ENCODE data around the gene GPHN. TPM values are rescaled to one million over a fixed set of nuclear protein-coding genes. Genes with fewer than 3 reads are reported as not detected.

Gene GPHN
- total RNA-seq, 1 donor from 2014 or later: 9.4 TPM

GRCh38 chr14:67199016-67199415, 691.1 kb downstream of the GPHN start:
- Histone ChIP-seq H3K27me3 (ENCODE audit: control insufficient read depth in 3 of 3, insufficient read depth in 3 of 3, low read length in 3 of 3) (no peaks in the 10 kb centered on the region), H3K4me3 (ENCODE audit: low read length in 3 of 3) (no peak overlapping the region), H3K9ac (ENCODE audit: low read depth in 1 of 3, low read length in 3 of 3) (no peak overlapping the region), H3K4me1 (ENCODE audit: control insufficient read depth in 3 of 3, insufficient read depth in 3 of 3, low read length in 3 of 3) (no peaks in the 10 kb centered on the region), H3K9me3 (ENCODE audit: control insufficient read depth in 3 of 3, low read length in 3 of 3) (no peaks in the 10 kb centered on the region), H3K27ac (ENCODE audit: low read depth, low read length) (no peak overlapping the region), H3K36me3 (ENCODE audit: control insufficient read depth in 3 of 3, insufficient read depth in 3 of 3, low read length in 3 of 3) (no peaks in the 10 kb centered on the region)

GRCh38 chr14:67207810-67208209, 699.9 kb downstream of the GPHN start:
- H3K4me3 ChIP-seq (ENCODE audit: low read length in 3 of 3): no peak overlapping the region
- H3K4me1 ChIP-seq (ENCODE audit: control insufficient read depth in 3 of 3, insufficient read depth in 3 of 3, low read length in 3 of 3): no peaks in the 10 kb centered on the region
- H3K36me3 ChIP-seq (ENCODE audit: control insufficient read depth in 3 of 3, insufficient read depth in 3 of 3, low read length in 3 of 3): no peaks in the 10 kb centered on the region
- H3K27me3 ChIP-seq (ENCODE audit: control insufficient read depth in 3 of 3, insufficient read depth in 3 of 3, low read length in 3 of 3): no peaks in the 10 kb centered on the region
- no peaks in the 10 kb centered on the region for H3K9me3 ChIP-seq (ENCODE audit: control insufficient read depth in 3 of 3, low read length in 3 of 3)
- H3K27ac ChIP-seq (ENCODE audit: low read depth, low read length): no peak overlapping the region
- no peak overlapping the region for H3K9ac ChIP-seq (ENCODE audit: low read depth in 1 of 3, low read length in 3 of 3)

- no peaks in the 10 kb centered on the region for H3K36me3 ChIP-seq (ENCODE audit: control insufficient read depth in 3 of 3, insufficient read depth in 3 of 3, low read length in 3 of 3)
- no peak overlapping the region for H3K9ac ChIP-seq (ENCODE audit: low read depth in 1 of 3, low read length in 3 of 3)
- no peak overlapping the region for H3K27ac ChIP-seq (ENCODE audit: low read depth, low read length)
- no peaks in the 10 kb centered on the region for H3K9me3 ChIP-seq (ENCODE audit: control insufficient read depth in 3 of 3, low read length in 3 of 3)
- no peaks in the 10 kb centered on the region for H3K4me1 ChIP-seq (ENCODE audit: control insufficient read depth in 3 of 3, insufficient read depth in 3 of 3, low read length in 3 of 3)
- H3K4me3 ChIP-seq (ENCODE audit: low read length in 3 of 3): no peak overlapping the region
- no peaks in the 10 kb centered on the region for H3K27me3 ChIP-seq (ENCODE audit: control insufficient read depth in 3 of 3, insufficient read depth in 3 of 3, low read length in 3 of 3)
Measured at GRCh38 chr14:67218126-67218525, 710.2 kb downstream of the GPHN start.

- Histone ChIP-seq H3K36me3 (ENCODE audit: control insufficient read depth in 3 of 3, insufficient read depth in 3 of 3, low read length in 3 of 3) (no peaks in the 10 kb centered on the region), H3K27ac (ENCODE audit: low read depth, low read length) (no peak overlapping the region), H3K27me3 (ENCODE audit: control insufficient read depth in 3 of 3, insufficient read depth in 3 of 3, low read length in 3 of 3) (no peaks in the 10 kb centered on the region), H3K4me3 (ENCODE audit: low read length in 3 of 3) (no peak overlapping the region), H3K9me3 (ENCODE audit: control insufficient read depth in 3 of 3, low read length in 3 of 3) (no peaks in the 10 kb centered on the region), H3K9ac (ENCODE audit: low read depth in 1 of 3, low read length in 3 of 3) (no peak overlapping the region), H3K4me1 (ENCODE audit: control insufficient read depth in 3 of 3, insufficient read depth in 3 of 3, low read length in 3 of 3) (no peaks in the 10 kb centered on the region)
Measured at GRCh38 chr14:67221248-67221981, 713.5 kb downstream of the GPHN start.

GRCh38 chr14:67221982-67222328, 714.0 kb downstream of the GPHN start:
- H3K4me1 ChIP-seq (ENCODE audit: control insufficient read depth in 3 of 3, insufficient read depth in 3 of 3, low read length in 3 of 3): no peaks in the 10 kb centered on the region
- no peaks in the 10 kb centered on the region for H3K9me3 ChIP-seq (ENCODE audit: control insufficient read depth in 3 of 3, low read length in 3 of 3)
- no peak overlapping the region for H3K4me3 ChIP-seq (ENCODE audit: low read length in 3 of 3)
- H3K9ac ChIP-seq (ENCODE audit: low read depth in 1 of 3, low read length in 3 of 3): no peak overlapping the region
- no peak overlapping the region for H3K27ac ChIP-seq (ENCODE audit: low read depth, low read length)
- no peaks in the 10 kb centered on the region for H3K27me3 ChIP-seq (ENCODE audit: control insufficient read depth in 3 of 3, insufficient read depth in 3 of 3, low read length in 3 of 3)
- H3K36me3 ChIP-seq (ENCODE audit: control insufficient read depth in 3 of 3, insufficient read depth in 3 of 3, low read length in 3 of 3): no peaks in the 10 kb centered on the region

GRCh38 chr14:67225523-67225922, 717.6 kb downstream of the GPHN start:
- H3K9me3 ChIP-seq (ENCODE audit: control insufficient read depth in 3 of 3, low read length in 3 of 3): no peaks in the 10 kb centered on the region
- H3K4me3 ChIP-seq (ENCODE audit: low read length in 3 of 3): no peak overlapping the region
- H3K36me3 ChIP-seq (ENCODE audit: control insufficient read depth in 3 of 3, insufficient read depth in 3 of 3, low read length in 3 of 3): no peaks in the 10 kb centered on the region

GRCh38 chr14:67228325-67228984, 720.5 kb downstream of the GPHN start:
- no peaks in the 10 kb centered on the region for H3K4me1 ChIP-seq (ENCODE audit: control insufficient read depth in 3 of 3, insufficient read depth in 3 of 3, low read length in 3 of 3)
- H3K9ac ChIP-seq (ENCODE audit: low read depth in 1 of 3, low read length in 3 of 3): no peak overlapping the region
- H3K9me3 ChIP-seq (ENCODE audit: control insufficient read depth in 3 of 3, low read length in 3 of 3): no peaks in the 10 kb centered on the region
- no peaks in the 10 kb centered on the region for H3K27me3 ChIP-seq (ENCODE audit: control insufficient read depth in 3 of 3, insufficient read depth in 3 of 3, low read length in 3 of 3)
- no peak overlapping the region for H3K4me3 ChIP-seq (ENCODE audit: low read length in 3 of 3)
- H3K27ac ChIP-seq (ENCODE audit: low read depth, low read length): no peak overlapping the region
- H3K36me3 ChIP-seq (ENCODE audit: control insufficient read depth in 3 of 3, insufficient read depth in 3 of 3, low read length in 3 of 3): no peaks in the 10 kb centered on the region

More at GRCh38 chr14:67225523-67225922, 717.6 kb downstream of the GPHN start:
- Histone ChIP-seq H3K27ac (ENCODE audit: low read depth, low read length) (no peak overlapping the region), H3K9ac (ENCODE audit: low read depth in 1 of 3, low read length in 3 of 3) (no peak overlapping the region), H3K27me3 (ENCODE audit: control insufficient read depth in 3 of 3, insufficient read depth in 3 of 3, low read length in 3 of 3) (no peaks in the 10 kb centered on the region), H3K4me1 (ENCODE audit: control insufficient read depth in 3 of 3, insufficient read depth in 3 of 3, low read length in 3 of 3) (no peaks in the 10 kb centered on the region)

Other genes with a start within 250 kb of the GPHN start
- gene CCDC196, start 21.8 kb upstream of the GPHN start, total RNA-seq: not detected